ACHN (cell line): ENCODE measurements around the gene LRRC75B.
"Not testable (repeated sequence)": the region's sequence is repeated elsewhere in the genome, so short reads cannot be mapped to it uniquely, and the experiment has no call there.

Experiments
- DNase-seq: peaks from one replicate; pipeline ENCODE4 v3.0.0-alpha.2; 2015
- in situ Hi-C: cut with HindIII; loops from 2 replicates; pipeline ENCODE4 v1.10.0; 2017; ENCODE audit warnings: low sequenced_read_pairs, low pct_ligation_motif_present, low pct_unique_long_range_greater_than_20kb

Gene LRRC75B

GRCh38 chr22:24592851-24593558, at the start of gene LRRC75B:
Gene LRRC75B (minus strand): TSS chr22:24593073. CDS start chr22:24593039, 34 bp downstream.
- peak; percentile 88 for DNase-seq

DNA sequence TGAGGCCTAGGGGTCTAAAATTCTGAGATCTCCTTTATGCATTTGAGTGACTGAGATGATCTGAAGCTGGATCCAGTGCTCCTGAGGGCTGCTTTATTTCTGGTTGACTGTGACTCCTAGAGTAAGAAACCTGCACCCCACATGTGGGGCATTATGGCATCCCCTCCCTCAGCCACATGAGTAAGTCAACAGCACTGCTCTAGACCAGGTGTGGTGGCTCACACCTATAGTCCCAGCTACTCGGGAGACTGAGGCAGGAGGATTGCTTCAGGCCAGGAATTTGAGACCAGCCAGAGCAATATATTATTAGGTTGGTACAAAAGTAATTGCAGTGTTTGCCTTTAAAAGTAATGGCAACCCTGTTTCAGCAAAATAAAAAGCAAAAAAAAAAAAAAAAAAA, 49.4 kb upstream of the LRRC75B start:
- in situ Hi-C loops, DNase-seq: not testable (repeated sequence)

More at GRCh38 chr22:24592851-24593558, at the start of gene LRRC75B:
- in situ Hi-C loops: no loop called here

DNA sequence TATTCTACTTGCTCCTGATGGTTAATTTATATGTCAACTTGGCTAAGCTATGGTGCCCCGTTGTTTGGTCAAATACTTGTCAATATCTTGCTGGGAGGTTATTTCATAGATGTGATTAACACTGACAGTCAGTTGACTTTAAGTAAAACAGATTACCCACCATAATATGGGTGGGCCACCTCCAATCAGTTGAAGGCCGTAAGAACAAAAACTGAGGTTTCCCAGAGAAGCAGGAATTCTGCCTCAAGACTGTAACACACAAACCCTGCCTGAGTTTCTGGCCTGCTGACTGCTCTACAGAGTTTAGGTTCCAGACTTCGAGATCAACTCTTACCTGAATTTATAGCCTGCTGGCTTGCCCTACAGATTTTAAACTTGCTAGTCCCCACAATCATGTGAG, 43.6 kb upstream of the LRRC75B start:
- in situ Hi-C loops, DNase-seq: not testable (repeated sequence)

DNA sequence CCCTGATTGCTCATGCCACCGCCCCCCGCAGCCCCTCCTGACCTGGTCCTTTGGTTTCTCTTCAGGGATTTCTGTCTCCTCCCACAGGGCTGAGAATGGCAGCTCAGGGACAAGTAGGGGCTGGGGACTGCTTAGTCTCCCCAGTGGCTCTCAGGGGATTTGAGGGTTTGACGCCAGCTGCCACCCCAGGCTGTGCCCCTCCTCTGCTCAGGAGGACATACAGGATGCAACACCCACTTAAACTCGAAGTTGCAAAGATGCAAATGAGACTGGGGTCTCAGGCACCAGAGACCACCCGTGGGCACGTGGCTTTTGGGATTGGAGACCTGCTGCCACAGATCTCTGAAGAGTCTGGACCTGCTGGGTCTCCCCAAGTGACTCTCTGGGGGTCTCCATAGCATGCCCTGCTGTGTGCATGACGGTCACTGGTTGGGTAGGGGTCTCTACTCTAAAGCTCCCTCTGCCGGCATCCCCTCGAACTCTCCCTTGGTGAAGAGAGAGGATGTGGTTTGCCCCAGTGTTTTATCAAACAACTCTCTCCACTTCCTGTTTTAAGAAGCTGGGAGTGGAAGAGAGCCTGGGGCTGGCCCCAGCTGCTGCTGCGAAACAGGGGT, 42.0 kb upstream of the LRRC75B start:
- in situ Hi-C loops, DNase-seq: not testable (repeated sequence)

DNA sequence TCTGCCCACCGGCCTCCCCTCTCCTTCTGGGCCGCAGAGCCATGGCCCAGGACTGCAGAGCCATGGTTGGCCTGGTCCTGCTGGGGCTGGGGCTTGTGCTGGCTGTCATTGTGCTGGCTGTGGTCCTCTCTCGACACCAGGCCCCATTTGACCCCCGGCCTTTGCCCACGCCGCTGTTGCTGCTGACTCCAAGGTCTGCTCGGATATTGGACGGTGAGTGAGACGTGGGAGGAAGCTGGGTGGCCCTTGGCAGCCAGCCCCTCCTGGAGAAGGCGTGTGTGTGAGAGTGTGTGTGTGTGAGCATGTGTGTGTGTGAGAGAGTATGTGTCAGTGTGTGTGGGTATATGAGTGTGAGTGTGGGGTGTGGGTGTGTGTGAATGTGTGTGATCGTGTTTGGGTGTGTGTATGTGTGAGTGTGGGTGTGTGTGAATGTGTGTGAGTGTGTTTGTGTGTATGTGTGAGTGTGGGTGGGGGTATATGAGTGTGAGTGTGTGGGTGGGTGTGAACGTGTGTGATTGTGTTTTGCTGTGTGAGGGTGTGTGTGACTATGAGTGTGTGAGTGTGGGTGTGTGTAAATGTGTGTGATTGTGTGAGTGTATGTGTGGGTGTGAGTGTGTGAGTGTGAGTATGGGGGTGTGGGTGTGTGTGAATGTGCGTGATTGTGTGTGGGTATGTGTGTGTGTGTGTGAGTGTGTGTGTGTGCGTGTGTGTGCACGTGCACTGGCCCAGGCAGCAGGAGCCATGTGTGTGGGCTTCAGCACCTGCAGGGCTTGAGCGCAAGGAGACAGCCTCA, 40.6 kb upstream of the LRRC75B start:
- DNase-seq, in situ Hi-C loops: not testable (repeated sequence)

- in situ Hi-C loops, DNase-seq: not testable (repeated sequence)
These were observed 39.8 kb upstream of the LRRC75B start for GRCh38 chr22:24632642-24633041.

DNA sequence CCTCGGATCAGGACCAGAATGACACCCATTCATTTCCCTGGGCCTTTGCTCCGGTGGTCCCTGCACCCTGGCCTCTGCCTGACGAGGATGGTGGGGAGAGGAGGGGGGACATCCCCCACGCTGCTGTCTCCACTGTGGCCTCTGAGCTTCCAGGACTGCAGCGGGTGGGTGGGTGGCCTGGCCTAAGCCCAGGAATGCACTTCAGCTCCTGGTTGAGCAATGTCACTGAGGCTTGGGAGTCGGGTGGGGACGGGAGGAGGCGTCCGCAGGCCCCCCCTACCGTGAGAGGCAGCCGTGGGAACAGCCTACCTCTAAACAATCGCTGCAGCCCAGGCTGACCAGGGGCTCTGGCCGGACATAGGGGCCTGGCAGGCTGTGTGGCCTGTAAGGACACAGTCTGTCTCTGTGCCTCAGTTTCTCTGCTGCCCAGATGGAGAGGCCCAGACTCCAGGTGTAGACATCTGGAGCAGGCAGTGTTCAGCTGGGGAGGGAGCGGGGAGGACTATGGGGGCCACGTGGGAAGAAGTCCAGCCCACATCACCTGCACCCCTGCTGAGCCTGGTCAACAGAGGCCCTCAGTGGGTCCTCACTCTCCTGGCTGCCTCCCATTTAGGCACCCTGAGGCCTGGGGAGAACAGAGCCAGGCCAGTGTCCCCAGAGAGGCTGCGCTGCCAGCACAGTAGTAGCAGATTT, 38.7 kb upstream of the LRRC75B start:
- DNase-seq, in situ Hi-C loops: not testable (repeated sequence)

GRCh38 chr22:24630812-24631427, 38.0 kb upstream of the LRRC75B start:
- in situ Hi-C loops: not testable (repeated sequence)

DNA sequence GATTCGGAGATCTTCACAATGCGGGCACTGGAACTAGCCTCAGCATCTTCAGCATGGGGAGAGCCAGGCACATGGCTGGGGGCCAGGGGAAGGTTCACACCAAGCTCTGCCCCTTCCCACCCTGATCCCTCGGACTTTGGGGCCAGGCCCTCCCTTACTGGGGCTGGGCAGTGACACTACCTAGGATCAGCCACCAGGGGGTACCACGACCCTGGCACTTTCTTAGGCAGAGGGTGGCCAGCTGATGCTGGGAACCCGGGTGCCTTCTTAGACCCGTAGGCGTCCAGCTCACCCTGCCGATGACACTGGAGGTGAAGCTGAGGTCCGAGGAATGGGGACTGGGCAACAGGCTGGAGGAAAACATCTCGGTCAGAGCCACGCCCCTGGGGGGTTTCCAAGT, 36.2 kb upstream of the LRRC75B start:
- in situ Hi-C loops: not testable (repeated sequence)

More at GRCh38 chr22:24630812-24631427, 38.0 kb upstream of the LRRC75B start:
- peak; percentile 31 for DNase-seq

DNA sequence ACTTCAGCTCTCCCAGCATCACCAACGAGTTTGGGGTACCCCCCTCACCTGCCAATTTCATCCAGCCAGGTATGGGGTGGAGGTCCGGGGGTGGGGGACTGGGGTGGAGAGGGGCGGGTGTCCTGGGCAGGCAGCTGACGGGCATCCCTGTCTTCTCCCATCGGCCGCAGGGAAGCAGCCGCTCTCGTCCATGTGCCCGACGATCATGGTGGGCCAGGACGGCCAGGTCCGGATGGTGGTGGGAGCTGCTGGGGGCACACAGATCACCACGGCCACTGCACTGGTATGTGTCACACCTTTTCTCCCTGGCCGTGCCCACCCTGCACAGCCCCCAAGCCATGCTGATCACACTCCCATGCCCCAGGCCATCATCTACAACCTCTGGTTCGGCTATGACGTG, 35.0 kb upstream of the LRRC75B start:
- DNase-seq, in situ Hi-C loops: not testable (repeated sequence)

More for the DNA sequence above, 36.2 kb upstream of the LRRC75B start:
- peak; percentile 24 for DNase-seq

GRCh38 chr22:24622596-24622995, 29.7 kb upstream of the LRRC75B start:
- DNase-seq, in situ Hi-C loops: not testable (repeated sequence)

GRCh38 chr22:24621244-24621643, 28.4 kb upstream of the LRRC75B start:
- in situ Hi-C loops, DNase-seq: not testable (repeated sequence)

DNA sequence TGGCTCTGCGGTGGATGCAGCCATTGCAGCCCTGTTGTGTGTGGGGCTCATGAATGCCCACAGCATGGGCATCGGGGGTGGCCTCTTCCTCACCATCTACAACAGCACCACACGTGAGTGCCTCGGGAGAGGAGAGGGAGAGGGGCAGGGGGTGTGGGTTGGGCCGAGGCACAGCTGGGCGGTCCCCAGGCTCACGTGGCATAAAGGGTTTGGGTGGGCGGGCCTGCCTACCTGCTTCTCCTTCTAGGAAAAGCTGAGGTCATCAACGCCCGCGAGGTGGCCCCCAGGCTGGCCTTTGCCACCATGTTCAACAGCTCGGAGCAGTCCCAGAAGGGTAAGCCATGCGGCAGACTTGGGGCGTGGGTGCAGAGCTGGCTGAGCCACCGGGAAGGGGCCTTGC, 21.9 kb upstream of the LRRC75B start:
- in situ Hi-C loops, DNase-seq: not testable (repeated sequence)

DNA sequence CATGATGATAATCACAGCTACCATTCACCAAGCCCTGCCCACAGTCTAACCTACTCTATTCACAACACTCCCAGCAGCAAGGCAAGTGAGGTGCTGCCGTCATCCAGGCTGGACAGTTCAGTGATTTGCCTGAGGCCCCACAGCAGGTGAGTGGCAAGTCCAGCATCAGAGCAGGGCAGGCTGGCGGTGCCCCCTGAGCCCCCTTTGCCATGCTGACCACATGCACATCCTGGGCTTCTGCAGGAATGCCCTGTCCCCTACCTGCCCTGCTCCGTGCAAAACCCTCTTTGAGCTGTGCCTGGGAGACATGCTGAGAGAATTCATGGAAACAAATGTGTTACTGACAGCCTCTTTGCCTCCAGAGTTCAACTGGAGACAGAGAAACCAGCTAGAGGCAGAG, 17.0 kb upstream of the LRRC75B start:
- in situ Hi-C loops, DNase-seq: not testable (repeated sequence)

DNA sequence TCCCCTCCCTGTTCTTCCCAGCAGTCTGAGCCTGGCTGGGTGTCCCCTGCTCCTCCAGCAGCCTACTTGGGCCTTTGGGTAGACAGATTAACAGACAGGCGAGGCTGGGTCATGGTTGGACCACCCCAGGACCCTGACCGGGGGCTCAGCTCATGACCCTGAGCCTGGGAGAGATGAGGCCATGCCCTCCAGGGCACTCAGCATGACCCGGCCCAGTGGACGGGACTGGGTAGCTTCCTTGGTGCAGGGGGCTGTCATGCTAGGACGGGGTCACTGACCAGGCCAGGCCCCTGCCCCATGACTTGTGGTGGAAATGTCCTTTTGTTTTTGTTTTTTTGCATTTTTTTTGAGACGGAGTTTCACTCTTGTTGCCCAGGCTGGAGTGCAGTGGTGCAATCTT, 15.5 kb upstream of the LRRC75B start:
- DNase-seq, in situ Hi-C loops: not testable (repeated sequence)

DNA sequence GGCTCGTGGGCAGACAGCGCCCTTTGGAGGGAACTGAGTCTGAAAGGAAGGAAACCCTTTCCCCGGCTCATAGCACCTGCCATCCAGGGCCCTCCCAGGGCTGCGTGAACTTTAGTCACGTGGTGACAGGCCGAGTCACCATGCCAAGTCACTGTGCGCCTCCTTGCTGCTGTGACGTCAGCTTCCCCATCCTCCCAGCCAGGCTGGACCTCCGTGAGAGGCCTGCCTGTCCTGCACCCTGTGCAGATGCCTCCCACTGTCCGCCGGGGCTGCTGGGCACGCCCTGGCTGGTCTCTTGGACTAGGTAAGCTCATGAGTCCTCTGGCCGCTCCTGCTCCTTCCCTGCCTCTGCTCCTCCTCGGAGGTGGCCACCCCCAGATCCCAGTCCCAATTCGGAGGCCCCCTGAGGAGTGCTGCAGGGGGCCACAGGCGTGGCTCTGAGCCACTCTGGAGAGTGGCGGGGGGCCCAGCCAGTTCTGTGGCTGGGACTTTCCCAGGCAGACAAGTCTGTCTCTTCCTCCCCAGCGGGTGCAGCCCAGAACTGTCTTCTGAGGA, 14.6 kb upstream of the LRRC75B start:
- peak; percentile 81 for DNase-seq
- in situ Hi-C loops: not testable (repeated sequence)

- DNase-seq, in situ Hi-C loops: not testable (repeated sequence)
These were observed 13.5 kb upstream of the LRRC75B start for GRCh38 chr22:24606340-24606739.
